ENCODE data around the gene SH3RF3. TPM values are rescaled to one million over a fixed set of nuclear protein-coding genes. Genes with fewer than 3 reads are reported as not detected.

SH3RF3 gene
- total RNA-seq, 3 donors from 2014 or later, result 3.2 to 5.6 (median 4.6) TPM

- H3K36me3 ChIP-seq, result no peaks in the 10 kb centered on the region
- intact Hi-C loops (cut with DNase I; ENCODE audit: low total_unique reads), result no loop called here
- H3K27ac ChIP-seq, result no peak overlapping the region
- no peak overlapping the region for H3K4me3 ChIP-seq
- no peaks in the 10 kb centered on the region for H3K4me1 ChIP-seq
- H3K27me3 ChIP-seq, result no peaks in the 10 kb centered on the region
- no peaks in the 10 kb centered on the region for H3K9me3 ChIP-seq
- TF ChIP-seq CTCF (IDR thresholded peaks at IDR 0.05), result no peak
- TF ChIP-seq POLR2AphosphoS5 (IDR thresholded peaks at IDR 0.05), result no peak
- no peak for DNase-seq (ENCODE audit: low spot score in 2 of 2)
These were observed 39.3 kb upstream of the SH3RF3 start for GRCh38 chr2:109089602-109090300.

GRCh38 chr2:109091526-109091925, 37.5 kb upstream of the SH3RF3 start:
- intact Hi-C loops (cut with DNase I; ENCODE audit: low total_unique reads), result no loop called here
- no peak for TF ChIP-seq POLR2AphosphoS5 (IDR thresholded peaks at IDR 0.05)

GRCh38 chr2:109094144-109094543, 34.9 kb upstream of the SH3RF3 start:
- no peak overlapping the region for H3K4me3 ChIP-seq
- intact Hi-C loops (cut with DNase I; ENCODE audit: low total_unique reads), result no loop called here
- H3K4me1 ChIP-seq, result no peaks in the 10 kb centered on the region
- no peaks in the 10 kb centered on the region for H3K27me3 ChIP-seq
- H3K9me3 ChIP-seq, result no peaks in the 10 kb centered on the region
- H3K27ac ChIP-seq, result no peak overlapping the region
- TF ChIP-seq POLR2AphosphoS5 (IDR thresholded peaks at IDR 0.05) (no peak), CTCF (IDR thresholded peaks at IDR 0.05) (no peak), POLR2A (IDR thresholded peaks at IDR 0.05) (no peak)
- DNase-seq (ENCODE audit: low spot score in 2 of 2), result no peak
- no peaks in the 10 kb centered on the region for H3K36me3 ChIP-seq

More at GRCh38 chr2:109091526-109091925, 37.5 kb upstream of the SH3RF3 start:
- Histone ChIP-seq H3K27ac (no peak overlapping the region), H3K9me3 (no peaks in the 10 kb centered on the region), H3K4me1 (no peaks in the 10 kb centered on the region), H3K4me3 (no peak overlapping the region), H3K27me3 (no peaks in the 10 kb centered on the region), H3K36me3 (no peaks in the 10 kb centered on the region)
- no peak for DNase-seq (ENCODE audit: low spot score in 2 of 2)

- Histone ChIP-seq H3K36me3 (no peaks in the 10 kb centered on the region), H3K27ac (no peak overlapping the region), H3K9me3 (no peaks in the 10 kb centered on the region), H3K4me1 (no peaks in the 10 kb centered on the region), H3K4me3 (no peak overlapping the region), H3K27me3 (no peaks in the 10 kb centered on the region)
- DNase-seq (ENCODE audit: low spot score in 2 of 2), result no peak
- TF ChIP-seq POLR2AphosphoS5 (IDR thresholded peaks at IDR 0.05) (no peak), CTCF (IDR thresholded peaks at IDR 0.05) (no peak), POLR2A (IDR thresholded peaks at IDR 0.05) (no peak)
- intact Hi-C loops (cut with DNase I; ENCODE audit: low total_unique reads), result no loop called here
These were observed 30.6 kb upstream of the SH3RF3 start for GRCh38 chr2:109098251-109098920.

- Histone ChIP-seq H3K4me3 (no peak overlapping the region), H3K36me3 (no peaks in the 10 kb centered on the region), H3K9me3 (no peaks in the 10 kb centered on the region), H3K4me1 (no peaks in the 10 kb centered on the region), H3K27me3 (no peaks in the 10 kb centered on the region), H3K27ac (no peak overlapping the region)
- TF ChIP-seq CTCF (IDR thresholded peaks at IDR 0.05) (no peak), POLR2A (IDR thresholded peaks at IDR 0.05) (no peak), POLR2AphosphoS5 (IDR thresholded peaks at IDR 0.05) (no peak)
- no peak for DNase-seq (ENCODE audit: low spot score in 2 of 2)
- intact Hi-C loops (cut with DNase I; ENCODE audit: low total_unique reads), result no loop called here
These were observed 30.1 kb upstream of the SH3RF3 start for GRCh38 chr2:109098921-109099273.

All from breast epithelium (tissue), 4 donors.